GM20431 (cell line): ENCODE results near the gene PAX3.

ENCODE experiments used
- in situ Hi-C: fragments of 300-500 bp; cut with MseI, MboI; formaldehyde crosslinking; loops from one replicate; pipeline ENCODE4 v1.15.0; 2020; ENCODE audit warnings: low sequenced_read_pairs; ENCODE audit not compliant: unreplicated experiment

PAX3 gene

GRCh38 chr2:222311319-222311977 is 12.7 kb upstream of the PAX3 start:
- in situ Hi-C loops = loop anchor here (10.0 to 25.0 kb wide), 2 partner anchors 249 to 253 kb away; no protein-coding TSS in a partner anchor

- in situ Hi-C loops = loop anchor here (10.0 to 25.0 kb wide), 2 partner anchors 249 to 254 kb away; no protein-coding TSS in a partner anchor
Measured at GRCh38 chr2:222310747-222311318, 12.0 kb upstream of the PAX3 start.

- in situ Hi-C loops = loop anchor here (10.0 to 25.0 kb wide), 2 partner anchors 247 to 255 kb away; no protein-coding TSS in a partner anchor
Measured at GRCh38 chr2:222309766-222310165, 11.0 kb upstream of the PAX3 start.

GRCh38 chr2:222309361-222309760 is 10.6 kb upstream of the PAX3 start:
- in situ Hi-C loops = loop anchor here (25.0 kb wide), 1 partner anchor 247 kb away; no protein-coding TSS in a partner anchor

- in situ Hi-C loops = loop anchor here (25.0 kb wide), 1 partner anchor 246 kb away; no protein-coding TSS in a partner anchor
Measured at GRCh38 chr2:222307978-222308730, 9.4 kb upstream of the PAX3 start.

- in situ Hi-C loops = loop anchor here (25.0 kb wide), 1 partner anchor 245 kb away; no protein-coding TSS in a partner anchor
Measured at GRCh38 chr2:222307143-222307756, 8.5 kb upstream of the PAX3 start.

- in situ Hi-C loops = loop anchor here (25.0 kb wide), 1 partner anchor 244 kb away; no protein-coding TSS in a partner anchor
Measured at GRCh38 chr2:222306393-222307142, 7.8 kb upstream of the PAX3 start.

GRCh38 chr2:222305516-222306392 is 7.0 kb upstream of the PAX3 start:
- in situ Hi-C loops = loop anchor here (25.0 kb wide), 1 partner anchor 243 kb away; no protein-coding TSS in a partner anchor

- in situ Hi-C loops = loop anchor here (25.0 kb wide), 1 partner anchor 243 kb away; no protein-coding TSS in a partner anchor
Measured at GRCh38 chr2:222304737-222305515, 6.1 kb upstream of the PAX3 start.

- in situ Hi-C loops = loop anchor here (25.0 kb wide), 1 partner anchor 242 kb away; no protein-coding TSS in a partner anchor
Measured at GRCh38 chr2:222303828-222304736, 5.3 kb upstream of the PAX3 start.

GRCh38 chr2:222303045-222303827 is 4.4 kb upstream of the PAX3 start:
- in situ Hi-C loops = loop anchor here (25.0 kb wide), 1 partner anchor 241 kb away; no protein-coding TSS in a partner anchor

- in situ Hi-C loops = loop anchor here (25.0 kb wide), 1 partner anchor 240 kb away; no protein-coding TSS in a partner anchor
Measured at GRCh38 chr2:222302178-222303018, 3.6 kb upstream of the PAX3 start.

- in situ Hi-C loops = loop anchor here (25.0 kb wide), 1 partner anchor 239 kb away; no protein-coding TSS in a partner anchor
Measured at GRCh38 chr2:222301796-222302118, 3.0 kb upstream of the PAX3 start.

- in situ Hi-C loops = loop anchor here (25.0 kb wide), 1 partner anchor 239 kb away; no protein-coding TSS in a partner anchor
Measured at GRCh38 chr2:222301053-222301795, 2.4 kb upstream of the PAX3 start.
